A549 (cell line): Measurements from ENCODE around the gene SART1. TPM values are rescaled to one million over a fixed set of nuclear protein-coding genes. Genes with fewer than 3 reads are reported as not detected.

Source experiments
- ATAC-seq, 2 experiments: fragments of 200-7000 bp in 1 of 2; fragments of >200 bp in 1 of 2; cut with Nextera tagmentation in 1 of 2; cut with Tn5 transposase in 1 of 2; 3 replicates each; pipeline versions ENCODE4 v1.8.0 to v1.9.1; 2018 to 2020; ENCODE audit warnings: mild to moderate bottlenecking in 1 of 2, moderate library complexity in 1 of 2
- CTCF ChIA-PET: fragments of 300-600 bp; sonication (Branson Sonifier 250); formaldehyde crosslinking; extraction: SDS; loops from one replicate; lab custom pipeline; 2021; ENCODE audit warnings: antibody characterized with exemption, inconsistent platforms; lab: Yijun Ruan, JAX
- POLR2A ChIA-PET: fragments of 350-600 bp; formaldehyde crosslinking; extraction: SDS; loops from one replicate; lab custom pipeline; 2021; ENCODE audit warnings: antibody characterized with exemption, inconsistent platforms; lab: Yijun Ruan, JAX
- DNase-seq, 2 experiments: peaks; one replicate each; pipeline versions ENCODE4 v3.0.0 to v3.0.0-alpha.2; 2011 to 2016; ENCODE audit warnings: low read depth in 1 of 2, low spot score in 1 of 2
- FAIRE-seq: peaks from 2 replicates; lab custom pipeline; 2011; peaks lifted over from hg19 to GRCh38; lab: Jason Lieb, UNC
- H3K27ac ChIP-seq, 2 experiments: fragments of >200 bp; sonication (Bioruptor Twin); formaldehyde crosslinking; 3 replicates each; pipeline ENCODE4 v1.5.1; 2016 to 2017
- H3K4me1 ChIP-seq: fragments of >200 bp; sonication (Bioruptor Twin); formaldehyde crosslinking; 3 replicates; pipeline ENCODE4 v1.6.1; 2016
- H3K4me2 ChIP-seq: fragments of >200 bp; sonication (Bioruptor Twin); formaldehyde crosslinking; 3 replicates; pipeline ENCODE4 v1.6.1; 2016
- H3K4me3 ChIP-seq: fragments of >200 bp; sonication (Bioruptor Twin); formaldehyde crosslinking; 3 replicates; pipeline ENCODE4 v1.5.1; 2016
- H3K9me3 ChIP-seq: fragments of >200 bp; sonication (Bioruptor Twin); formaldehyde crosslinking; 3 replicates; pipeline ENCODE4 v1.6.1; 2016
- ATOH8 ChIP-seq: fragments of 250-450 bp; sonication (Bioruptor Pico); IDR thresholded peaks from 2 replicates; pipeline ENCODE4 v1.5.0; 2020; ENCODE audit warnings: low read depth, mild to moderate bottlenecking, moderate library complexity
- BCL3 ChIP-seq: fragments of >200 bp; sonication (Bioruptor Twin); formaldehyde crosslinking; IDR thresholded peaks from 3 replicates; pipeline ENCODE4 v1.6.1; 2016
- CBX2 ChIP-seq: fragments of 200-600 bp; sonication (generic); IDR thresholded peaks from 2 replicates; pipeline ENCODE4 v1.6.1; 2016; ENCODE audit warnings: low read depth, mild to moderate bottlenecking, borderline replicate concordance
- CEBPB ChIP-seq, 2 experiments: fragments of >200 bp in 1 of 2; sonication (Bioruptor Twin) in 1 of 2; formaldehyde crosslinking in 1 of 2; IDR thresholded peaks; 2 replicates each; pipeline ENCODE4 v1.6.1; 2012 to 2016
- CHD2 ChIP-seq: fragments of 150-350 bp; IDR thresholded peaks from 2 replicates; pipeline ENCODE4 v1.6.1; 2014; ENCODE audit warnings: low read length; ENCODE audit not compliant: partially characterized antibody
- CTCF ChIP-seq: fragments of >200 bp; sonication (Bioruptor Twin); formaldehyde crosslinking; IDR thresholded peaks from 3 replicates; pipeline ENCODE4 v1.5.1; 2016
- EHMT2 ChIP-seq: fragments of 200-600 bp; sonication (generic); IDR thresholded peaks from 2 replicates; pipeline ENCODE4 v1.6.1; 2016; ENCODE audit warnings: antibody characterized with exemption, low read depth, mild to moderate bottlenecking, moderate library complexity
- ELK1 ChIP-seq: fragments of 150-350 bp; IDR thresholded peaks from 2 replicates; pipeline ENCODE4 v1.6.1; 2014; ENCODE audit warnings: low read depth, mild to moderate bottlenecking, low read length
- ESRRA ChIP-seq: fragments of 150-350 bp; IDR thresholded peaks from 2 replicates; pipeline ENCODE4 v1.6.1; 2014; ENCODE audit warnings: mild to moderate bottlenecking, low read length, borderline replicate concordance
- FOSL2 ChIP-seq, 2 experiments: fragments of 450-650 bp in 1 of 2; fragments of >200 bp in 1 of 2; sonication (Bioruptor Twin) in 1 of 2; formaldehyde crosslinking; IDR thresholded peaks; 2 replicates each; pipeline versions ENCODE4 v1.5.0 to v1.6.1; 2016 to 2020; ENCODE audit warnings: mild to moderate bottlenecking in 1 of 2, moderate library complexity in 1 of 2
- HOXB5 ChIP-seq: fragments of 250-450 bp; sonication (Bioruptor Pico); IDR thresholded peaks from 2 replicates; pipeline ENCODE4 v1.5.0; 2020; ENCODE audit warnings: mild to moderate bottlenecking, moderate library complexity
- JUN ChIP-seq, 2 experiments: fragments of >200 bp; sonication (Bioruptor Twin); formaldehyde crosslinking; IDR thresholded peaks; 2 replicates in 1 of 2; 3 replicates in 1 of 2; pipeline ENCODE4 v1.6.1; 2016 to 2017
- JUNB ChIP-seq: fragments of >200 bp; sonication (Bioruptor Twin); formaldehyde crosslinking; IDR thresholded peaks from 2 replicates; pipeline ENCODE4 v1.6.1; 2016
- KDM5A ChIP-seq: fragments of 200-600 bp; sonication (generic); IDR thresholded peaks from 2 replicates; pipeline ENCODE4 v1.6.1; 2016; ENCODE audit warnings: antibody characterized with exemption, mild to moderate bottlenecking
- MAX ChIP-seq: IDR thresholded peaks from 2 replicates; pipeline ENCODE4 v1.6.1; 2012
- MYC ChIP-seq: IDR thresholded peaks from 2 replicates; pipeline ENCODE4 v1.6.1; 2012; ENCODE audit warnings: mild to moderate bottlenecking, inconsistent platforms, low read length, improper control_type of control experiment, borderline replicate concordance
- POLR2AphosphoS2 ChIP-seq: conservative IDR thresholded peaks from 2 replicates; pipeline ENCODE4 v1.6.1; 2012; ENCODE audit warnings: low read length, improper control_type of control experiment, inconsistent platforms
- RCOR1 ChIP-seq: fragments of 150-350 bp; IDR thresholded peaks from 2 replicates; pipeline ENCODE4 v1.6.1; 2014; ENCODE audit warnings: antibody characterized with exemption, low read length, low read depth
- RFX5 ChIP-seq: fragments of 450-650 bp; IDR thresholded peaks from 2 replicates; pipeline ENCODE4 v1.7.1; 2014; ENCODE audit warnings: antibody characterized with exemption, mild to moderate bottlenecking, moderate library complexity
- SMC3 ChIP-seq: fragments of >200 bp; sonication (Bioruptor Twin); formaldehyde crosslinking; IDR thresholded peaks from 3 replicates; pipeline ENCODE4 v1.6.1; 2018; ENCODE audit warnings: inconsistent platforms
- TFCP2L1 ChIP-seq: fragments of 250-450 bp; sonication (Bioruptor Pico); IDR thresholded peaks from 2 replicates; pipeline ENCODE4 v1.5.0; 2021; ENCODE audit warnings: mild to moderate bottlenecking
- USF2 ChIP-seq: fragments of 450-650 bp; IDR thresholded peaks from 2 replicates; pipeline ENCODE4 v1.6.1; 2014; ENCODE audit warnings: antibody characterized with exemption
- WGBS: methylation state at CpG from one replicate; pipeline ENCODE4 v1.1.6; 2017; ENCODE audit errors: missing lambda C conversion rate; 5-methylcytosine and 5-hydroxymethylcytosine counted together
- polyA plus RNA-seq, 4 experiments: library from polyadenylated mRNA; depleted of rRNA in 3 of 4; stranded (reverse); fragments of >200 nt; fragmentation: RNase III in 1 of 4; extraction: RNeasy Plus Mini Kit Qiagen cat#74134 plus additional on column Dnase treatment in 1 of 4; gene quantifications; 2 replicates in 3 of 4; 3 replicates in 1 of 4; pipeline ENCODE4 v1.2.3, GENCODE V29; 2011 to 2017

The SART1 gene
- polyA plus RNA-seq, 2 of the 4 experiments (the other 2 are of a cell fraction), result 22.0 to 53.8 TPM

- no peak for TF ChIP-seq CBX2
- TF ChIP-seq RCOR1, result no peak
- TF ChIP-seq SMC3, result no peak
- TF ChIP-seq CHD2, result no peak
- no peak for TF ChIP-seq JUNB
- TF ChIP-seq FOSL2 (IDR thresholded peaks at IDR 0.05), result no peak
- TF ChIP-seq FOSL2 (CRISPR knock-in tag; IDR thresholded peaks at IDR 0.05), result no peak
- TF ChIP-seq CTCF, result no peak
- TF ChIP-seq HOXB5, result no peak
- TF ChIP-seq, all 56 proteins: peak for 0
- WGBS, result 86% methylated on average over 4 of the region's 4 CpGs
- CTCF ChIA-PET, result interaction anchor here (0.7 to 11.6 kb wide), 6 partner anchors 9 to 145 kb away, joined by 3 to 121 read pairs (median 6); partner anchors contain the start of gene FIBP
- DNase-seq (no peak), FAIRE-seq (no peak), ATAC-seq (no peak)
- Histone ChIP-seq H3K4me3 (no peak overlapping the region), H3K27ac (no peak overlapping the region), H3K4me2 (no peak overlapping the region), H3K4me1 (peaks cover 18% of the 10 kb centered on the region), H3K9me3 (no peaks in the 10 kb centered on the region)
- POLR2A ChIA-PET, result no interaction called here
Measured at GRCh38 chr11:66004186-66004585, 42.7 kb downstream of the SART1 start.

GRCh38 chr11:66006134-66006890 lies 44.8 kb downstream of the SART1 start:
- Histone ChIP-seq H3K27ac (no peak overlapping the region), H3K4me3 (no peak overlapping the region), H3K9me3 (no peaks in the 10 kb centered on the region)
- 93% methylated on average over 13 of the region's 13 CpGs for WGBS
- POLR2A ChIA-PET, result no interaction called here
- no peak for ATAC-seq
- CTCF ChIA-PET, result interaction anchor here (0.7 to 11.6 kb wide), 4 partner anchors 15 to 49 kb away, joined by 3 to 121 read pairs (median 8); no protein-coding TSS in a partner anchor
- TF ChIP-seq MAX (no peak), JUN (IDR thresholded peaks at IDR 0.05) (no peak), ELK1 (no peak), POLR2AphosphoS2 (peak; percentile 45; the same call in 1 of the 2 replicates), RFX5 (no peak)
- TF ChIP-seq, all 56 proteins: peak for 1
- DNase-seq (no peak), FAIRE-seq (no peak)
- H3K4me2 ChIP-seq, result no peak overlapping the region
- peaks cover 10% of the 10 kb centered on the region; the same call in 2 of the 3 replicates for H3K4me1 ChIP-seq

GRCh38 chr11:66006891-66007176 lies 45.3 kb downstream of the SART1 start:
- ATAC-seq (no peak), FAIRE-seq (no peak), DNase-seq (no peak)
- Histone ChIP-seq H3K4me2 (no peak overlapping the region), H3K4me3 (no peak overlapping the region), H3K9me3 (no peaks in the 10 kb centered on the region), H3K27ac (no peak overlapping the region), H3K4me1 (peaks cover 10% of the 10 kb centered on the region; the same call in 2 of the 3 replicates)
- WGBS, result 66% methylated on average over 4 of the region's 4 CpGs
- ChIA-PET POLR2A (no interaction called here), CTCF (interaction anchor here (1.0 to 11.6 kb wide), 5 partner anchors 8 to 61 kb away, joined by 3 to 121 read pairs (median 5); no protein-coding TSS in a partner anchor)
- TF ChIP-seq ELK1, result no peak
- TF ChIP-seq MYC, result no peak
- TF ChIP-seq USF2, result no peak
- no peak for TF ChIP-seq CEBPB (IDR thresholded peaks at IDR 0.05)
- TF ChIP-seq TFCP2L1 (CRISPR knock-in tag), result no peak
- no peak for TF ChIP-seq ESRRA
- TF ChIP-seq RCOR1, result no peak
- no peak for TF ChIP-seq BCL3
- TF ChIP-seq KDM5A, result no peak
- no peak for TF ChIP-seq ATOH8 (CRISPR knock-in tag)
- TF ChIP-seq FOSL2 (IDR thresholded peaks at IDR 0.05), result no peak
- no peak for TF ChIP-seq FOSL2 (CRISPR knock-in tag; IDR thresholded peaks at IDR 0.05)
- TF ChIP-seq CTCF, result no peak
- no peak for TF ChIP-seq SMC3
- no peak for TF ChIP-seq EHMT2
